Vagina (tissue), 2 donors: ENCODE measurements around the gene ITIH1.

Source experiments
- CTCF ChIP-seq, 3 experiments: fragments of 450-650 bp in 2 of 3; fragments of 200-600 bp in 1 of 3; sonication (generic) in 1 of 3; IDR thresholded peaks; one replicate each; pipeline ENCODE4 v1.5.1; 2017 to 2019; ENCODE audit warnings: antibody characterized with exemption in 3 of 3, mild to moderate bottlenecking in 2 of 3, moderate library complexity in 2 of 3
- POLR2AphosphoS5 ChIP-seq, 2 donors: sonication (generic); formaldehyde crosslinking; IDR thresholded peaks; one replicate each; pipeline ENCODE4 v1.9.0; 2017; ENCODE audit warnings: antibody characterized with exemption in 2 of 2, mild to moderate bottlenecking in 2 of 2, low read depth in 1 of 2; ENCODE audit not compliant: insufficient read depth in 1 of 2

- TF ChIP-seq CTCF (IDR thresholded peaks at IDR 0.05) (no peak), POLR2AphosphoS5 (IDR thresholded peaks at IDR 0.05; ENCODE audit: insufficient read depth in 1 of 2, low read depth in 1 of 2) (no peak)
Observed at GRCh38 chr3:52783211-52783555, 5.8 kb downstream of the ITIH1 start.
